Fibroblast of lung (primary cell): Measurements from ENCODE around the gene PRKAR1B. TPM values are rescaled to one million over a fixed set of nuclear protein-coding genes. Genes with fewer than 3 reads are reported as not detected.
A peak's percentile ranks its signal among the peaks of the same experiment; 100 is the strongest.

Experiments used
- DNase-seq, 2 donors: peaks; one replicate each; pipeline versions ENCODE4 v3.0.0 to v3.0.0-alpha.2; 2010; ENCODE audit warnings: low read depth in 2 of 2
- H2AFZ ChIP-seq: 2 replicates; pipeline ENCODE4 v1.5.1; 2012; ENCODE audit warnings: low read length, control low read depth, inconsistent platforms
- H3K27ac ChIP-seq: 2 replicates; pipeline ENCODE4 v1.5.1; 2011; ENCODE audit warnings: low read length, control low read depth; ENCODE audit not compliant: insufficient read depth
- H3K27me3 ChIP-seq: 2 replicates; pipeline ENCODE4 v1.5.1; 2011; ENCODE audit warnings: mild to moderate bottlenecking, low read length; ENCODE audit not compliant: control insufficient read depth, insufficient read depth
- H3K36me3 ChIP-seq: 2 replicates; pipeline ENCODE4 v1.5.1; 2011; ENCODE audit warnings: low read length; ENCODE audit not compliant: control insufficient read depth, insufficient read depth
- H3K4me1 ChIP-seq: 2 replicates; pipeline ENCODE4 v1.5.1; 2011; ENCODE audit warnings: low read length; ENCODE audit not compliant: control insufficient read depth, insufficient read depth; ENCODE audit errors: extremely low read depth
- H3K4me2 ChIP-seq: 2 replicates; pipeline ENCODE4 v1.5.1; 2011; ENCODE audit warnings: low read length, control low read depth; ENCODE audit not compliant: insufficient read depth; ENCODE audit errors: extremely low read depth
- H3K4me3 ChIP-seq, 4 experiments: fragments of 200-600 bp in 1 of 4; sonication (generic) in 1 of 4; replicated peaks in 1 of 4; 2 replicates each; pipeline ENCODE4 v1.5.1; 2011 to 2016; ENCODE audit warnings: low read length in 4 of 4, low read depth in 3 of 4, mild to moderate bottlenecking in 3 of 4, control low read depth in 2 of 4, inconsistent platforms in 1 of 4, mixed read lengths in 1 of 4; ENCODE audit not compliant: insufficient read depth in 1 of 4; ENCODE audit errors: control extremely low read depth in 1 of 4
- H3K79me2 ChIP-seq: 2 replicates; pipeline ENCODE4 v1.5.1; 2012; ENCODE audit warnings: mild to moderate bottlenecking, low read length, inconsistent platforms; ENCODE audit not compliant: control insufficient read depth, insufficient read depth
- H3K9ac ChIP-seq: 2 replicates; pipeline ENCODE4 v1.5.1; 2011; ENCODE audit warnings: mild to moderate bottlenecking, low read length, control low read depth; ENCODE audit not compliant: insufficient read depth
- H3K9me3 ChIP-seq: 2 replicates; pipeline ENCODE4 v1.5.1; 2012; ENCODE audit warnings: low read depth, low read length; ENCODE audit not compliant: control insufficient read depth, insufficient read depth
- H4K20me1 ChIP-seq: 2 replicates; pipeline ENCODE4 v1.5.1; 2011; ENCODE audit warnings: low read length; ENCODE audit not compliant: control insufficient read depth, insufficient read depth; ENCODE audit errors: extremely low read depth
- EZH2 ChIP-seq: IDR thresholded peaks from 2 replicates; pipeline ENCODE4 v1.5.1; 2012; ENCODE audit warnings: low read length, control low read depth, mild to moderate bottlenecking; ENCODE audit errors: missing control alignments
- polyA plus RNA-seq, 2 donors: library from polyadenylated mRNA; depleted of rRNA in 1 of 2; stranded (reverse) in 1 of 2; unstranded in 1 of 2; fragments of >200 nt; gene quantifications; 2 replicates each; pipeline ENCODE4 v1.2.1, GENCODE V29; 2011 to 2012; ENCODE audit warnings: missing spikeins in 1 of 2
- total RNA-seq: library from RNA; depleted of rRNA; stranded (reverse); fragments of >200 nt; gene quantifications from 2 replicates; pipeline ENCODE4 v1.2.1, GENCODE V29; 2014
- TF ChIP-seq, protein P1 (sequence below), 2 donors: IDR thresholded peaks in 1 of 2; conservative IDR thresholded peaks in 1 of 2; 1 replicate in 1 of 2; 2 replicates in 1 of 2; pipeline ENCODE4 v1.5.1; 2011 to 2012; ENCODE audit warnings: low read length in 2 of 2, control low read depth in 1 of 2, inconsistent platforms in 1 of 2, low read depth in 1 of 2, mild to moderate bottlenecking in 1 of 2

Gene PRKAR1B
- total and polyA plus RNA-seq, 2 donors (not counting 1 experiment from before 2014, with no cell fraction given), result 12.7 to 14.5 TPM

DNA sequence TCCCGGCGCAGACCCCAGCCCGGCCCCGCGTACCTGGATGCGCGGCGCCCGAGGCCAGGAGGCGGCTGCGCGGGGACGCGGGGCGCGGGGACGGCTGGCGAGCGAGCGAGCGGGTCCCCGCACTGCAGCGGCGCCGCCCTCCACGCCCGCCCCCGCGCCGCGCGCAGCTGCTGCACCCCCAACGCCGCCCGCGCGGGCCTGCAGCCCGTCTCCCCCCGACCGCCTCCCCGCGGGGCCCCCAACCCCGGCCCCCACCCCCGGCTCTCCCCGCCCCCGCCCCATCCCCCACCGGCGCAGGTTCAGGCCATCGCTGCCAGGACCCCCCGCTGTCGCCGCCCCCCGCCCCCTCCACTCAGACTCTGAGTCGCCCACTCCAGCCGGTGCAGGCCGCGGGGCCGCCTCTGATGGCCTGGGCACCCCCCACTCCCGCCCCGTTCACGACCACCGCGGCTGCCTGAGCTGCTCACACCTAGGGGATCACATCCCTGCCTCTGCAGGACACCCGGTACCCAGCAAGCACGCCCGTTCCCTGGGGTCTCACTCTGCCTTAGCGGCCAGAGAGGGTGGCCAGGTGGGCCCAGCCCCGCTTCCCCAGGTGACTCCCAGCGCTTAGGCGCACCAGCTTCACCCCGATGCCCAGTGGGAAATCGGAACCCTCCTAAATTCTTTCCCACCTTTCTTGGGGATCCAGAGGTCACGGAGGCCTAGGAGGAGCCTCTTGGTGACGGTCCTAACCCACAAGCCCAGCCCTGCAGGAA is 14.5 kb downstream of the PRKAR1B start:
- no peaks in the 10 kb centered on the region for H3K9me3 ChIP-seq
- no peak overlapping the region for H3K4me2 ChIP-seq
- DNase-seq, result no peak
- no peaks in the 10 kb centered on the region for H4K20me1 ChIP-seq
- no peaks in the 10 kb centered on the region for H3K27me3 ChIP-seq
- H2AFZ ChIP-seq, result no peak overlapping the region
- no peak overlapping the region for H3K27ac ChIP-seq
- no peaks in the 10 kb centered on the region for H3K4me1 ChIP-seq
- no peaks in the 10 kb centered on the region for H3K36me3 ChIP-seq
- no peaks in the 10 kb centered on the region for H3K79me2 ChIP-seq
- H3K9ac ChIP-seq, result no peak overlapping the region
- TF ChIP-seq, protein P1, sequence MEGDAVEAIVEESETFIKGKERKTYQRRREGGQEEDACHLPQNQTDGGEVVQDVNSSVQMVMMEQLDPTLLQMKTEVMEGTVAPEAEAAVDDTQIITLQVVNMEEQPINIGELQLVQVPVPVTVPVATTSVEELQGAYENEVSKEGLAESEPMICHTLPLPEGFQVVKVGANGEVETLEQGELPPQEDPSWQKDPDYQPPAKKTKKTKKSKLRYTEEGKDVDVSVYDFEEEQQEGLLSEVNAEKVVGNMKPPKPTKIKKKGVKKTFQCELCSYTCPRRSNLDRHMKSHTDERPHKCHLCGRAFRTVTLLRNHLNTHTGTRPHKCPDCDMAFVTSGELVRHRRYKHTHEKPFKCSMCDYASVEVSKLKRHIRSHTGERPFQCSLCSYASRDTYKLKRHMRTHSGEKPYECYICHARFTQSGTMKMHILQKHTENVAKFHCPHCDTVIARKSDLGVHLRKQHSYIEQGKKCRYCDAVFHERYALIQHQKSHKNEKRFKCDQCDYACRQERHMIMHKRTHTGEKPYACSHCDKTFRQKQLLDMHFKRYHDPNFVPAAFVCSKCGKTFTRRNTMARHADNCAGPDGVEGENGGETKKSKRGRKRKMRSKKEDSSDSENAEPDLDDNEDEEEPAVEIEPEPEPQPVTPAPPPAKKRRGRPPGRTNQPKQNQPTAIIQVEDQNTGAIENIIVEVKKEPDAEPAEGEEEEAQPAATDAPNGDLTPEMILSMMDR (conservative IDR thresholded peaks at IDR 0.05 in 1 of 2, IDR thresholded peaks at IDR 0.05 in 1 of 2; ENCODE audit: low read depth in 1 of 2, low read length in 2 of 2), result no peak
- TF ChIP-seq EZH2, result no peak
- H3K4me3 ChIP-seq, result peak overlapping the region in 1 of 4 experiments; percentile 51

DNA sequence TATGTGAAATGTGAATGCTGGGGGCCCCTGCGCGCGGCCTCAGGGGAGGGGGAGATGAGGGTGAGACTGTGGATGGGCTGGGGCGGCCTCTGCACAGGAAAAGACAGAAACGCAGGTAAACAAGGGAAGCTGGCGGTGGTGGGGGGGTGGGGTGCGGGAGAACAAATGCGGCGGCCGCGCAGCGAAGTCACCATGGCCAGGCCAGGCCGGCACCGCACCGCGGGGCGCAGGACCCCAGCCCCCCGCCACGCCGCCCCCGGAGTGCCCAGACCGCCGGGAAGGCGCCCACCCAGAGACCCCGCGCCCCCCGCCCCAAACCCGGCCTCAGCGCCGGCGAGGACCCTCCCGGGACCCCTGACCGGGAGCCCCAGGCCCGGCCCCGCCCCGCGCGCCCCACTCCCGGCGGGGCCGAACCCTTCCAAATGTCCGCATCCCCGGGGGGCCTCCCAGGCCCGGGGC is 15.1 kb downstream of the PRKAR1B start:
- TF ChIP-seq, protein P1 (conservative IDR thresholded peaks at IDR 0.05 in 1 of 2, IDR thresholded peaks at IDR 0.05 in 1 of 2; ENCODE audit: low read depth in 1 of 2, low read length in 2 of 2), result no peak
- no peak for TF ChIP-seq EZH2
- Histone ChIP-seq H3K36me3 (no peaks in the 10 kb centered on the region), H4K20me1 (no peaks in the 10 kb centered on the region), H3K4me3 (peak overlapping the region in 1 of 4 experiments; percentile 51), H3K27me3 (no peaks in the 10 kb centered on the region), H3K27ac (no peak overlapping the region), H3K9ac (no peak overlapping the region), H2AFZ (no peak overlapping the region), H3K9me3 (no peaks in the 10 kb centered on the region), H3K4me2 (no peak overlapping the region), H3K4me1 (no peaks in the 10 kb centered on the region), H3K79me2 (no peaks in the 10 kb centered on the region)
- no peak for DNase-seq

DNA sequence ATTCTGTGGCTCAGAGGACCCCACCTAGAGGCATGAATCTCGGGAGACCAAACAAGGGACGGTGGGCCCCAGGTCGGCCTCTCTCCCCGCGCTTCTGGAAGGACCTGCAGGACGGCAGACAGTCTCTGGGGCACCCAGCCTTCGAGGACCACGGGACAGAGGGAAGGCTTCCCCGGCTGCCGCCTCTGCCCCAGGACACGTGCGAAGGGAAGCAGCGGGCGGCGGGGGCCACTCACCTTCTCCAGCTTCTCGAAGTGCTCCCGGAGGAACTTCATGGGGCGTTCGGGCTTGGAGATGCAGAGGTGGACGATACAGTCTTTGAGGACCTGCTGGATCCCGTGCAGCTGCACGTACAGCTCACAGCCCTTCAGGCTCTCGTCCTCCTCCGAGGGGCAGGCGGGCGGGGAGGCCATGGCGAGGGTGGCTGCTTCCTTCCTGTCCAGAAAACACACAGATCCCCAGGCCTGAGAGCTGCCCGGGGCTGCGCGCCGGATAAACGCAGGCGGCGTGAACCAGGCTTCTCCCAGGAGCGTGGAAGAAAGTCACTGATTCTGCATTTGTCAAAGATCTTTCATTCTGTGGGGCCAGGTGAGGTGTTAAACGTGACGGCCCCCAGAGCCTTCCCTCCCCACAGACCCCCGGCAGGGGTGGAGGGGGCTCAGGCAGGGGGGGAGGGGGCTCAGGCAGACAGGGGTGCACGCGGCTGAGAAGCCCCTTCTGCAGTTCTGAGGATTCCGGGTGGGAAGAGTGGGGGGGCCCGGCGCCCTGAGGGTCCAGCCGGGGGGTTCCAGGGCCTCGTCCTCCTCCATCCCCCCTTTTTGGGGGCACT is 15.8 kb downstream of the PRKAR1B start:
- H3K27me3 ChIP-seq, result no peaks in the 10 kb centered on the region
- H3K27ac ChIP-seq, result no peak overlapping the region
- no peaks in the 10 kb centered on the region for H3K79me2 ChIP-seq
- peak overlapping the region in 1 of 4 experiments; percentile 51 for H3K4me3 ChIP-seq
- no peaks in the 10 kb centered on the region for H3K36me3 ChIP-seq
- H3K4me2 ChIP-seq, result no peak overlapping the region
- H3K4me1 ChIP-seq, result no peaks in the 10 kb centered on the region
- H2AFZ ChIP-seq, result no peak overlapping the region
- DNase-seq, result no peak
- TF ChIP-seq EZH2, result no peak
- TF ChIP-seq, protein P1 (conservative IDR thresholded peaks at IDR 0.05 in 1 of 2, IDR thresholded peaks at IDR 0.05 in 1 of 2; ENCODE audit: low read depth in 1 of 2, low read length in 2 of 2), result no peak
- H3K9me3 ChIP-seq, result no peaks in the 10 kb centered on the region
- no peaks in the 10 kb centered on the region for H4K20me1 ChIP-seq
- no peak overlapping the region for H3K9ac ChIP-seq
